Cardiac septum (tissue), 1 donor: Measurements from ENCODE around the gene RBP2. TPM values are rescaled to one million over a fixed set of nuclear protein-coding genes. Genes with fewer than 3 reads are reported as not detected.
"Not testable (repeated sequence)": the region's sequence is repeated elsewhere in the genome, so short reads cannot be mapped to it uniquely, and the experiment has no call there.

Source experiments
- DNase-seq: peaks from one replicate; pipeline ENCODE4 v3.0.0-alpha.2; 2020; ENCODE audit warnings: low spot score
- intact Hi-C: fragments of 100-400 bp; cut with DNase I; formaldehyde crosslinking; loops from one replicate; pipeline ENCODE4 v1.14.0; 2022
- total RNA-seq: library from RNA; stranded (reverse); fragmentation: NEBNext Ultra II Directional; extraction: Animal tissue kit (Norgen Biotek cat#: 25700); gene quantifications from one replicate; pipeline ENCODE4 v1.2.1, GENCODE V29; 2021
- donor health status: DM: no; HTN: no; CAD: no.

The RBP2 gene
- total RNA-seq, 1 donor from 2014 or later = not detected

DNA sequence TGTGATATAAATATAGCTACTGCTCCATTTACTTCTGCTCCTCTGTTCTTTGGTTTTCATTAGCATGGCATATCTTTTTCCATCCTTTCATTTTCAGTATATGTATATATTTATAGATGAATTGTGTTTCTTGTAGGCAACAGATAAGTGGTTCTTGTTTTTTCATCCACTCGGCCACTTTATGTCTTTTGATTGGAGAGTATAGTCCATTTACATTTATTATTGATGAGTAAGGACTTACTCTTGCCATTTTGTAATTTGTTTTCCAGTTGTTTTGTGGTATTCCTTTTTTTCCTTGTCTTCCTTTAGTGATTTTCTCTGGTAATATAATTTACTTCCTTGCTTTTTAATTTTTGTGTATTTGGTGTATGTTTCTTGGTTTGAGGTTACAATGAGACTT, 60.0 kb downstream of the RBP2 start:
- no peak for DNase-seq
- intact Hi-C loops = no loop called here

DNA sequence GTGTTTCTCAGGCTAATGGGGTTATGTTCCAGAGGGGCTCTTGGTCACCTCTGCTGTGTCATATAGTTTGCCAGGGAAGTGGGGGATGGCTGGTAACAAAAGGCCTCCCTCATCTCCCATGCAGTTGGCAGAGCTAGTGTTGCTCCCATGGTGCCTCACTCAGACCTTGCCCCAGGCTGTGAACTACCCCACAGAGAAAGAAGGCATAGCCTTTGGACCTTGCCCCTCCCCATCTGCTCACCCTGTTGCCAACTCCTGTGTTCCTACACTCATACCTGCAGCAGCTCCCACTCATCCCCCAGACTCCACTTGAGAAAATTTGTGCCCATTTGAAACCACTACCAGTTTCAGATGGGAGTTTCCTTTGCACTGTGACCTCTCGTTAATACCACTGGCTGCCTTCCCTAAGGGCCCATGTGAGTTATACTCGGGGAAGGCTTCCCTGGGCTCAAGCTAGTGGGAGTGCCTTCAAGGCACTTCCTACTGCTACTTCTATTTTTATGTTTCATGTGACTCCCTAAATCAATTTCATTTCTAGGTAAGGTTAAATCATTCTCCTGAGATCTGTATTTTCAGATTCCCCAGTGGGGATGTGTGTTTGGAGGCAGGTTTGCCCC, 61.6 kb downstream of the RBP2 start:
- DNase-seq = no peak
- intact Hi-C loops = no loop called here

- DNase-seq, intact Hi-C loops: not testable (repeated sequence)
Measured at GRCh38 chr3:139412891-139413290, 63.4 kb downstream of the RBP2 start.

Other genes with a start within 250 kb of the RBP2 start
- 67.6 TPM for gene MRPS22, start 132.5 kb downstream of the RBP2 start, total RNA-seq
- gene COPB2, start 86.9 kb downstream of the RBP2 start, total RNA-seq = 87.0 TPM
- gene RBP1, start 63.2 kb upstream of the RBP2 start, total RNA-seq = 9.3 TPM
- gene NMNAT3, start 201.5 kb upstream of the RBP2 start, total RNA-seq = 9.7 TPM